MM.1S (cell line): ENCODE data around the gene PPP4R2.

Source experiments
- DNase-seq: peaks from one replicate; pipeline ENCODE4 v3.0.0-alpha.2; 2015
- H2AFZ ChIP-seq: fragments of 300-600 bp; sonication (generic); 2 replicates; pipeline ENCODE4 v1.6.0; 2016; ENCODE audit warnings: antibody characterized with exemption, low read length
- H3F3A ChIP-seq: fragments of 300-600 bp; sonication (generic); 2 replicates; pipeline ENCODE4 v1.6.1; 2016; ENCODE audit warnings: mild to moderate bottlenecking, antibody characterized with exemption, low read length, moderate library complexity, mixed read lengths; ENCODE audit not compliant: insufficient read depth
- H3K27ac ChIP-seq: fragments of 300-600 bp; sonication (generic); 2 replicates; pipeline ENCODE4 v1.5.1; 2016; ENCODE audit warnings: mild to moderate bottlenecking, low read length
- H3K27me3 ChIP-seq: fragments of 300-600 bp; sonication (generic); replicated peaks from 2 replicates; pipeline ENCODE4 v1.6.0; 2016; ENCODE audit warnings: low read length; ENCODE audit not compliant: insufficient read depth
- H3K36me3 ChIP-seq: fragments of 300-600 bp; sonication (generic); replicated peaks from 2 replicates; pipeline ENCODE4 v1.6.1; 2016; ENCODE audit warnings: mild to moderate bottlenecking, low read length, mixed read lengths; ENCODE audit not compliant: insufficient read depth
- H3K4me1 ChIP-seq: fragments of 300-600 bp; sonication (generic); 2 replicates; pipeline ENCODE4 v1.6.1; 2016; ENCODE audit warnings: low read length, mixed read lengths
- H3K4me2 ChIP-seq: fragments of 300-600 bp; sonication (generic); 2 replicates; pipeline ENCODE4 v1.6.0; 2016; ENCODE audit warnings: low read depth, low read length
- H3K4me3 ChIP-seq: fragments of 300-600 bp; sonication (generic); 2 replicates; pipeline ENCODE4 v1.5.1; 2016; ENCODE audit warnings: low read length, mixed read lengths
- H3K79me2 ChIP-seq: fragments of 300-600 bp; sonication (generic); 2 replicates; pipeline ENCODE4 v1.6.1; 2016; ENCODE audit warnings: mixed run types, low read length, mixed read lengths
- H3K9ac ChIP-seq: fragments of 300-600 bp; sonication (generic); 2 replicates; pipeline ENCODE4 v1.6.1; 2016; ENCODE audit warnings: low read length, mixed read lengths
- H3K9me2 ChIP-seq: fragments of 300-600 bp; sonication (generic); replicated peaks from 2 replicates; pipeline ENCODE4 v1.6.1; 2016; ENCODE audit warnings: mild to moderate bottlenecking, low read length, mixed read lengths; ENCODE audit not compliant: insufficient read depth
- H3K9me3 ChIP-seq: fragments of 300-600 bp; sonication (generic); replicated peaks from 2 replicates; pipeline ENCODE4 v1.6.1; 2016; ENCODE audit warnings: mild to moderate bottlenecking, low read length, mixed read lengths; ENCODE audit not compliant: insufficient read depth
- H4K20me1 ChIP-seq: fragments of 300-600 bp; sonication (generic); 2 replicates; pipeline ENCODE4 v1.6.1; 2016; ENCODE audit warnings: mild to moderate bottlenecking, low read length, moderate library complexity, mixed read lengths; ENCODE audit not compliant: insufficient read depth
- EZH2 ChIP-seq: fragments of 300-600 bp; sonication (generic); optimal IDR thresholded peaks from 2 replicates; pipeline ENCODE3; 2017; ENCODE audit warnings: low read depth, mild to moderate bottlenecking, antibody characterized with exemption, low read length, mixed read lengths
- EZH2phosphoT487 ChIP-seq: fragments of 300-600 bp; sonication (generic); IDR thresholded peaks from 2 replicates; pipeline ENCODE4 v1.6.1; 2018; ENCODE audit warnings: antibody characterized with exemption, low read length
- TF ChIP-seq, protein P1 (sequence below): fragments of 300-600 bp; sonication (generic); IDR thresholded peaks from 2 replicates; pipeline ENCODE4 v1.5.1; 2016; ENCODE audit warnings: antibody characterized with exemption, low read length, mixed read lengths

PPP4R2 gene

DNA sequence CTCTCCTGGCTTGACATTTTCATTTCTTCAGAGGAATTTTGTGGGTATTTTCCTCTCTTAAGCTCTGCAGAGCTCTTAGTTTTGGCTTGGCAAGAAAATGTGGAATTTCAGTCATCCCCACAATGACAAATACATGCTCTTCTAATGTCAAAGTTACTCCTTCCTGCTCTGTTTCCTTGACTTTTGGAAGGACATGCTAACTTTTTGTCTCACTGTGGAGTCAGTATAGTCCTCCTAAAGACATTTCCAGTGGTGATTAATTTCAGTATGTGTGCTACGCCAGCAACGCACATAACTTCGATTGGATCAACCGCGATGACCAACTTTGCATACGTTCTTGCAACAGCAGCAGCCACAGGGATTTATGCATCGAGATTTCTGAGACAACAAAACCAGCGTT lies 78.2 kb downstream of the PPP4R2 start:
- no peaks in the 10 kb centered on the region for H3K79me2 ChIP-seq
- H3K4me2 ChIP-seq: no peak overlapping the region
- H3K27ac ChIP-seq: no peak overlapping the region
- H3K4me1 ChIP-seq: no peaks in the 10 kb centered on the region
- no peaks in the 10 kb centered on the region for H3K36me3 ChIP-seq
- H3K9me3 ChIP-seq: no peaks in the 10 kb centered on the region
- H3K9me2 ChIP-seq: no peaks in the 10 kb centered on the region
- H2AFZ ChIP-seq: no peak overlapping the region
- no peak for DNase-seq
- no peak overlapping the region for H3K9ac ChIP-seq
- no peaks in the 10 kb centered on the region; the same call in 1 of the 2 replicates for H3F3A ChIP-seq
- no peak overlapping the region for H3K4me3 ChIP-seq
- no peaks in the 10 kb centered on the region for H3K27me3 ChIP-seq
- TF ChIP-seq, protein P1, sequence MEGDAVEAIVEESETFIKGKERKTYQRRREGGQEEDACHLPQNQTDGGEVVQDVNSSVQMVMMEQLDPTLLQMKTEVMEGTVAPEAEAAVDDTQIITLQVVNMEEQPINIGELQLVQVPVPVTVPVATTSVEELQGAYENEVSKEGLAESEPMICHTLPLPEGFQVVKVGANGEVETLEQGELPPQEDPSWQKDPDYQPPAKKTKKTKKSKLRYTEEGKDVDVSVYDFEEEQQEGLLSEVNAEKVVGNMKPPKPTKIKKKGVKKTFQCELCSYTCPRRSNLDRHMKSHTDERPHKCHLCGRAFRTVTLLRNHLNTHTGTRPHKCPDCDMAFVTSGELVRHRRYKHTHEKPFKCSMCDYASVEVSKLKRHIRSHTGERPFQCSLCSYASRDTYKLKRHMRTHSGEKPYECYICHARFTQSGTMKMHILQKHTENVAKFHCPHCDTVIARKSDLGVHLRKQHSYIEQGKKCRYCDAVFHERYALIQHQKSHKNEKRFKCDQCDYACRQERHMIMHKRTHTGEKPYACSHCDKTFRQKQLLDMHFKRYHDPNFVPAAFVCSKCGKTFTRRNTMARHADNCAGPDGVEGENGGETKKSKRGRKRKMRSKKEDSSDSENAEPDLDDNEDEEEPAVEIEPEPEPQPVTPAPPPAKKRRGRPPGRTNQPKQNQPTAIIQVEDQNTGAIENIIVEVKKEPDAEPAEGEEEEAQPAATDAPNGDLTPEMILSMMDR: no peak
- TF ChIP-seq EZH2 (no peak), EZH2phosphoT487 (no peak)
- H4K20me1 ChIP-seq: no peaks in the 10 kb centered on the region

DNA sequence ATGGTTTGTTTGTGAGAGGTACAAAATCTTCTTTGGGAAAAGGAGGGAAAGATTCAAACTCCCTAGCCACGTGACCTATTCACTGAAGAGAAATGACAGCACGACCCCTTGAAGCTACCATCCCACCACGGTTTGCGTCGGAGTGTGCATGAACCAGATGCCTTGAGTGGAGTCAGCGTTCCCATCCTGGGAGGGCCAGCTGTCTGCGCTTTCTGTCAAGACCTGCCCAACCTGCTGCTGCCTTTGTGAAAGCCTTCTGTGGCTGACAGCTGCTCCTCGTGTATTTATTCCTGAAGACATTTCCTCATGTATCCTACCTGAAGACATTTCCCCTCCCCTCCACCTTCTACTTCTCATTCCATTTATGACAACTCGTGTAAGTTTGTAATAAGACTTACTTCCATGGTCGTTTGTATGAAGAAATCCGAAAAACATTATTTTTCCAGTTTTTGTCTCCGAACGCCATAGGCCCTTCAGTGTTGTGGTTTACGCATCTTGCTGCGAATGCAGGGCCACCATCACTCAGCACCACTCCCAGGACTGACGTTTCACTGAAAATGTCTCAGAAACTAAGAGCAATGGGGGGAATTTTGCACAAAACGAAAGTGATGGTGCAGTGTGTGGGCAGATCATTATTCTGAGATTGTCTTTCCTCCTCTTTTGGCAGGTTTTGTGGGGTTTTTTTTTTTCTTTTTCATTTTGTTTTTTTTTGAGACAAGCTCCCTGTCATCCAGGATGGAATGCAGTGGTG lies 83.8 kb downstream of the PPP4R2 start:
- H2AFZ ChIP-seq: no peak overlapping the region
- no peaks in the 10 kb centered on the region for H3K9me2 ChIP-seq
- H3K27ac ChIP-seq: no peak overlapping the region
- no peaks in the 10 kb centered on the region for H3K27me3 ChIP-seq
- no peak overlapping the region for H3K4me2 ChIP-seq
- no peak for TF ChIP-seq EZH2phosphoT487
- TF ChIP-seq EZH2: no peak
- TF ChIP-seq, protein P1: no peak
- no peaks in the 10 kb centered on the region for H4K20me1 ChIP-seq
- no peaks in the 10 kb centered on the region for H3K4me1 ChIP-seq
- H3K36me3 ChIP-seq: no peaks in the 10 kb centered on the region
- no peak for DNase-seq
- no peak overlapping the region for H3K4me3 ChIP-seq
- no peak overlapping the region for H3K9ac ChIP-seq
- H3K79me2 ChIP-seq: no peaks in the 10 kb centered on the region
- H3F3A ChIP-seq: no peaks in the 10 kb centered on the region
- H3K9me3 ChIP-seq: no peaks in the 10 kb centered on the region

DNA sequence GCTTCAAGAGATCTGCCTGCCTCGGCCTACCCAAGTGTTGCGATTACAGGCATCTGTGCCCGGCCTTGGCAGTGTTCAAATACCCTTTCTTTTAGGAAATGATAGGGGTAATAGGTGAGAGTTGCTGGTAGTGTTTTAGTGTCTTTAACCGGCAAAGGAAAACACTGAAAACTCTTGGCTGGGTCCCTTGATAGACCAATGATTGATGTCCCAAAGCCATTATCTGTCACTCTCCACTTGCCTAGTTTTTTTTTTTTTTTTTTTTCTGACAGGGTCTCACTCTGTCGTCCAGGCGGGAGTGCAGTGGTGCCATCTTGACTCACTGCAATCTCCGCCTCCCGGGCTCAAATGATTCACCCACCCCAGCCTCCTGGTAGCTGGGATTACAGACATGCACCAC lies 84.5 kb downstream of the PPP4R2 start:
- no peaks in the 10 kb centered on the region for H3K4me1 ChIP-seq
- H3K36me3 ChIP-seq: no peaks in the 10 kb centered on the region
- no peak overlapping the region for H3K9ac ChIP-seq
- H2AFZ ChIP-seq: no peak overlapping the region
- H3K4me3 ChIP-seq: no peak overlapping the region
- no peak for DNase-seq
- no peak overlapping the region for H3K4me2 ChIP-seq
- H4K20me1 ChIP-seq: no peaks in the 10 kb centered on the region
- no peaks in the 10 kb centered on the region for H3F3A ChIP-seq
- H3K79me2 ChIP-seq: no peaks in the 10 kb centered on the region
- H3K9me3 ChIP-seq: no peaks in the 10 kb centered on the region
- no peak overlapping the region for H3K27ac ChIP-seq
- H3K9me2 ChIP-seq: no peaks in the 10 kb centered on the region
- H3K27me3 ChIP-seq: no peaks in the 10 kb centered on the region
- TF ChIP-seq EZH2phosphoT487 (no peak), EZH2 (no peak)
- TF ChIP-seq, protein P1: no peak
